Smooth muscle cell (in vitro differentiated cells): ENCODE results near the gene KCNJ5. TPM values are rescaled to one million over a fixed set of nuclear protein-coding genes. Genes with fewer than 3 reads are reported as not detected.

Source experiments
- DNase-seq: peaks from one replicate; lab custom pipeline; 2025; ENCODE audit not compliant: unreplicated experiment; lab: John Stamatoyannopoulos, UW
- H2AFZ ChIP-seq: fragments of 200-600 bp; sonication (generic); 2 replicates; pipeline ENCODE4 v1.6.0; 2016; ENCODE audit warnings: antibody characterized with exemption, low read depth, mild to moderate bottlenecking
- H3F3A ChIP-seq: fragments of 200-600 bp; sonication (generic); 2 replicates; pipeline ENCODE4 v1.6.0; 2017; ENCODE audit warnings: antibody characterized with exemption, low read depth
- H3K27ac ChIP-seq: fragments of 200-600 bp; sonication (generic); 2 replicates; pipeline ENCODE4 v1.5.1; 2016; ENCODE audit warnings: low read depth, mild to moderate bottlenecking
- H3K27me3 ChIP-seq: fragments of 200-600 bp; sonication (generic); 2 replicates; pipeline ENCODE4 v1.6.1; 2016; ENCODE audit warnings: low read depth, mild to moderate bottlenecking
- H3K36me3 ChIP-seq: fragments of 200-600 bp; sonication (generic); 2 replicates; pipeline ENCODE4 v1.5.1; 2016; ENCODE audit warnings: low read depth
- H3K4me1 ChIP-seq: fragments of 200-600 bp; sonication (generic); 2 replicates; pipeline ENCODE4 v1.5.1; 2016; ENCODE audit warnings: low read depth
- H3K4me2 ChIP-seq: fragments of 200-600 bp; sonication (generic); 2 replicates; pipeline ENCODE4 v1.6.0; 2016; ENCODE audit warnings: mild to moderate bottlenecking
- H3K4me3 ChIP-seq: fragments of 200-600 bp; sonication (generic); 2 replicates; pipeline ENCODE4 v1.5.1; 2016; ENCODE audit warnings: mild to moderate bottlenecking
- H3K79me2 ChIP-seq: fragments of 200-600 bp; sonication (generic); 2 replicates; pipeline ENCODE4 v1.6.0; 2016; ENCODE audit warnings: low read depth, mild to moderate bottlenecking
- H3K9ac ChIP-seq: fragments of 200-600 bp; sonication (generic); 2 replicates; pipeline ENCODE4 v1.6.0; 2016; ENCODE audit warnings: low read depth
- H3K9me3 ChIP-seq: fragments of 200-600 bp; sonication (generic); replicated peaks from 2 replicates; pipeline ENCODE4 v1.5.1; 2016; ENCODE audit warnings: low read depth
- H4K20me1 ChIP-seq: fragments of 200-600 bp; sonication (generic); 2 replicates; pipeline ENCODE4 v1.6.0; 2016; ENCODE audit warnings: low read depth
- WGBS: methylation state at CpG from one replicate; pipeline ENCODE4 v1.1.7; 2016; ENCODE audit warnings: low lambda C conversion rate; 5-methylcytosine and 5-hydroxymethylcytosine counted together
- polyA plus RNA-seq: library from polyadenylated mRNA; unstranded; fragments of >200 nt; fragmentation: Nextera tagmentation; extraction: Ambion mirVana; gene quantifications from 2 replicates; pipeline ENCODE4 v1.2.1, GENCODE V29; 2016
- total RNA-seq: library from RNA; depleted of rRNA; stranded (reverse); fragments of >200 nt; gene quantifications from 2 replicates; pipeline ENCODE4 v1.2.3, GENCODE V29; 2014
- TF ChIP-seq, protein P1 (sequence below): fragments of 200-600 bp; sonication (generic); IDR thresholded peaks from 2 replicates; pipeline ENCODE4 v1.5.1; 2017; ENCODE audit warnings: borderline replicate concordance, mild to moderate bottlenecking, antibody characterized with exemption; ENCODE audit not compliant: insufficient read depth, poor library complexity, severe bottlenecking

The KCNJ5 gene
- total and polyA plus RNA-seq, 2 experiments from 2014 or later, result 0.11 TPM; not detected in 1

- H3K4me3 ChIP-seq, result no peak overlapping the region
- no peak for DNase-seq
- no peak overlapping the region for H3K27ac ChIP-seq
- no peak overlapping the region for H3K9ac ChIP-seq
- peaks cover 7% of the 10 kb centered on the region for H3K4me1 ChIP-seq
- no peaks in the 10 kb centered on the region for H3F3A ChIP-seq
- TF ChIP-seq, protein P1, sequence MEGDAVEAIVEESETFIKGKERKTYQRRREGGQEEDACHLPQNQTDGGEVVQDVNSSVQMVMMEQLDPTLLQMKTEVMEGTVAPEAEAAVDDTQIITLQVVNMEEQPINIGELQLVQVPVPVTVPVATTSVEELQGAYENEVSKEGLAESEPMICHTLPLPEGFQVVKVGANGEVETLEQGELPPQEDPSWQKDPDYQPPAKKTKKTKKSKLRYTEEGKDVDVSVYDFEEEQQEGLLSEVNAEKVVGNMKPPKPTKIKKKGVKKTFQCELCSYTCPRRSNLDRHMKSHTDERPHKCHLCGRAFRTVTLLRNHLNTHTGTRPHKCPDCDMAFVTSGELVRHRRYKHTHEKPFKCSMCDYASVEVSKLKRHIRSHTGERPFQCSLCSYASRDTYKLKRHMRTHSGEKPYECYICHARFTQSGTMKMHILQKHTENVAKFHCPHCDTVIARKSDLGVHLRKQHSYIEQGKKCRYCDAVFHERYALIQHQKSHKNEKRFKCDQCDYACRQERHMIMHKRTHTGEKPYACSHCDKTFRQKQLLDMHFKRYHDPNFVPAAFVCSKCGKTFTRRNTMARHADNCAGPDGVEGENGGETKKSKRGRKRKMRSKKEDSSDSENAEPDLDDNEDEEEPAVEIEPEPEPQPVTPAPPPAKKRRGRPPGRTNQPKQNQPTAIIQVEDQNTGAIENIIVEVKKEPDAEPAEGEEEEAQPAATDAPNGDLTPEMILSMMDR, result no peak
- WGBS, result 73% methylated on average over 12 of the region's 12 CpGs
- H3K79me2 ChIP-seq, result no peaks in the 10 kb centered on the region
- H3K4me2 ChIP-seq, result no peak overlapping the region
- H4K20me1 ChIP-seq, result no peaks in the 10 kb centered on the region
- H3K27me3 ChIP-seq, result peaks cover 18% of the 10 kb centered on the region
- no peaks in the 10 kb centered on the region for H3K9me3 ChIP-seq
- no peaks in the 10 kb centered on the region for H3K36me3 ChIP-seq
- no peak overlapping the region for H2AFZ ChIP-seq
These were observed 36.7 kb downstream of the KCNJ5 start for GRCh38 chr11:128927683-128928336.

DNA sequence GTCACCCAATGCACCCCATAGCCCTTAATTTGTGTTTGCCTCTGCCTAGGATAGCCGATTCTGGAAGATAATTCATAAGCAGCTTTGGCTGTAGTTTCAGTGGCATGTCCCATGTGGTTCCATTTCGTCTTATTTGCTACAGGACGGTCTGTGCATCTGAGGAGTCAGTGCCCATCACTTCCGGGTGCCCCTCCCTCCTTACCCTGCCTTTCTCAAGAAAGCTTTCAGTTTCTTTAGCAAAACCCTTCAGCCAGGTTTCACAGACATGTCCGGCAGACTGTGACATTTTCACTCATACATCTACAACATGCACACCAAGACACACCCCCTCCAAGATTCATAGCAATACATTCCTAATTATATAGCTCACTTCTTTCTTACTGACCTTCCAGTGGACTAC, 37.2 kb downstream of the KCNJ5 start:
- Histone ChIP-seq H3K4me1 (peaks cover 7% of the 10 kb centered on the region), H3K27ac (no peak overlapping the region), H3K27me3 (peaks cover 18% of the 10 kb centered on the region), H3K9me3 (no peaks in the 10 kb centered on the region), H3K79me2 (no peaks in the 10 kb centered on the region), H3K4me3 (no peak overlapping the region), H2AFZ (no peak overlapping the region), H3K9ac (no peak overlapping the region), H4K20me1 (no peaks in the 10 kb centered on the region), H3K36me3 (no peaks in the 10 kb centered on the region), H3F3A (no peaks in the 10 kb centered on the region), H3K4me2 (no peak overlapping the region)
- no peak for DNase-seq
- 86% methylated on average over 5 of the region's 5 CpGs for WGBS
- TF ChIP-seq, protein P1, result no peak

DNA sequence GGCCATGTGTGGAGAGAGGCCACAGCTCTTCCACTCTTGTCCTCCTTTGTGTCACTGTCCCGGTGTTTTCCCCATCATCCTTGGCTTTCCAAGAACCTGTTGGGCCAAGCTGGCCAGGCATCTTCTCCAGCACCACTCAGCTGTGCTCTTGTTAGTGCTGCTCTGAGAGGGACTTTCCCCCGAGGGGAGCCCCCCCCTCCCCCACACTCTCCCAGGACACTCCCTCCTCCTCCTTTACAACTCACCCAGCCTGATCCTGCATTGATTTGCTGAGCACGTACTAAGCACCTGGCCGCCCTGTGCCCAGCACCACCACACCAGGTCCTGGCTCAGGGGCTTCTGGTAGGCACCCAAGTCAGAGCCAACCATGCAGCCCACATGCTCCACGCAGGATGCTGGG, 38.3 kb downstream of the KCNJ5 start:
- H3K4me1 ChIP-seq, result peaks cover 7% of the 10 kb centered on the region
- no peaks in the 10 kb centered on the region for H3K79me2 ChIP-seq
- no peaks in the 10 kb centered on the region for H3K9me3 ChIP-seq
- no peak overlapping the region for H3K27ac ChIP-seq
- 44% methylated on average over 5 of the region's 5 CpGs for WGBS
- H2AFZ ChIP-seq, result no peak overlapping the region
- no peak overlapping the region for H3K9ac ChIP-seq
- H3K36me3 ChIP-seq, result no peaks in the 10 kb centered on the region
- H3K27me3 ChIP-seq, result peaks cover 18% of the 10 kb centered on the region
- H4K20me1 ChIP-seq, result no peaks in the 10 kb centered on the region
- DNase-seq, result no peak
- H3F3A ChIP-seq, result no peaks in the 10 kb centered on the region
- H3K4me2 ChIP-seq, result no peak overlapping the region
- H3K4me3 ChIP-seq, result no peak overlapping the region
- TF ChIP-seq, protein P1, result no peak

DNA sequence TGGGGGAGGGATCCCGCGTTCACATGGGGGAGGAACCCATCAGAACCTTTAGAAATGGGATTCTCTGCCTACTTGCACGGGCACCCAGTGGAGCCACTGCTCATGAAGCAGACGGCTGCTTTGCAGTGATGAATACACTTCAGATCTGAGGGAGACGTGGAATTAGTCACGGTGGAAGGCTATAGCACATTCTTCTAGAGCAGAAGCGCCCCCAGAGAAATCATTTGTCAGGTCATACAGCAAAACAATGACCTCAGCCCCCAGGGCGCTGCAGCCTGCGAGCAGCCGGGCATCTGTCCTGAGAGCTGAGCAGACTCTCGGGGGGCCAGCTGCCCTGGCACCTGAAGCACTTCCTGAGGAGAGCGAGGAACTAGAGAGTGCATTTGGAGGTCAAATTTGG, 38.8 kb downstream of the KCNJ5 start:
- H2AFZ ChIP-seq, result no peak overlapping the region
- no peaks in the 10 kb centered on the region for H4K20me1 ChIP-seq
- TF ChIP-seq, protein P1, result no peak
- H3K4me3 ChIP-seq, result no peak overlapping the region
- no peaks in the 10 kb centered on the region for H3K36me3 ChIP-seq
- 39% methylated on average over 12 of the region's 12 CpGs for WGBS
- H3K4me1 ChIP-seq, result peaks cover 7% of the 10 kb centered on the region
- H3K4me2 ChIP-seq, result no peak overlapping the region
- no peak for DNase-seq
- H3K9ac ChIP-seq, result no peak overlapping the region
- H3K79me2 ChIP-seq, result no peaks in the 10 kb centered on the region
- H3K27ac ChIP-seq, result no peak overlapping the region
- H3F3A ChIP-seq, result no peaks in the 10 kb centered on the region
- H3K9me3 ChIP-seq, result no peaks in the 10 kb centered on the region
- peaks cover 18% of the 10 kb centered on the region for H3K27me3 ChIP-seq
